Jurkat, Clone E6-1 (cell line): ENCODE results near the gene PIAS4.

Experiments used
- DNase-seq: peaks from one replicate; pipeline ENCODE4 v3.0.0-alpha.2; 2011; ENCODE audit warnings: low read depth, low spot score
- H3K4me3 ChIP-seq: 2 replicates; pipeline ENCODE4 v1.5.1; 2011; ENCODE audit warnings: mild to moderate bottlenecking, low read length, control low read depth, moderate library complexity

The PIAS4 gene

GRCh38 chr19:4083677-4084546 lies 76.4 kb downstream of the PIAS4 start:
- no peak for DNase-seq
- H3K4me3 ChIP-seq = no peak overlapping the region

GRCh38 chr19:4084547-4084877 lies 77.0 kb downstream of the PIAS4 start:
- no peak overlapping the region for H3K4me3 ChIP-seq
- DNase-seq = no peak

GRCh38 chr19:4086411-4086867 lies 78.9 kb downstream of the PIAS4 start:
- no peak for DNase-seq

GRCh38 chr19:4087787-4088679 lies 80.5 kb downstream of the PIAS4 start:
- H3K4me3 ChIP-seq = peak overlapping the region; percentile 49
- DNase-seq = no peak

More at GRCh38 chr19:4086411-4086867, 78.9 kb downstream of the PIAS4 start:
- H3K4me3 ChIP-seq = no peak overlapping the region

GRCh38 chr19:4088975-4089374 lies 81.4 kb downstream of the PIAS4 start:
- DNase-seq = peak; percentile 97
- peak overlapping the region; percentile 49 for H3K4me3 ChIP-seq
